Right lobe of liver (tissue), 6 donors: ENCODE data around the gene PPP1R12B. TPM values are rescaled to one million over a fixed set of nuclear protein-coding genes. Genes with fewer than 3 reads are reported as not detected.

Source experiments
- ATAC-seq, 4 donors: fragments of 200-7000 bp; cut with Tn5 transposase; one replicate each; pipeline ENCODE4 v1.9.1; 2020; ENCODE audit warnings: mild to moderate bottlenecking in 4 of 4, moderate library complexity in 4 of 4
- DNase-seq, 3 donors: peaks; one replicate each; pipeline ENCODE4 v3.0.0-alpha.2; 2020
- H3K27ac ChIP-seq, 3 donors: fragments of 200-600 bp; one replicate each; pipeline ENCODE4 v1.8.0; 2022
- H3K27me3 ChIP-seq, 2 donors: fragments of 200-600 bp; one replicate each; pipeline ENCODE4 v1.8.0; 2022
- H3K36me3 ChIP-seq, 4 donors: fragments of 200-600 bp; sonication (generic) in 1 of 4; one replicate each; pipeline versions ENCODE4 v1.5.1 to v1.8.0; 2017 to 2022; ENCODE audit warnings: control low read depth in 1 of 4
- H3K4me1 ChIP-seq, 4 donors: fragments of 200-600 bp; sonication (generic) in 1 of 4; one replicate each; pipeline versions ENCODE4 v1.5.1 to v1.8.0; 2017 to 2022; ENCODE audit warnings: control low read depth in 1 of 4
- H3K4me3 ChIP-seq, 3 donors: fragments of 200-600 bp; one replicate each; pipeline ENCODE4 v1.8.0; 2022
- H3K9me3 ChIP-seq, 4 donors: fragments of 200-600 bp; sonication (generic) in 1 of 4; one replicate each; pipeline versions ENCODE4 v1.5.1 to v1.8.0; 2017 to 2022; ENCODE audit warnings: control low read depth in 1 of 4
- CTCF ChIP-seq, 4 donors: fragments of 200-600 bp in 3 of 4; fragments of 450-650 bp in 1 of 4; IDR thresholded peaks; one replicate each; pipeline versions ENCODE4 v1.5.1 to v1.8.0; 2016 to 2022; ENCODE audit warnings: antibody characterized with exemption in 4 of 4, mild to moderate bottlenecking in 2 of 4
- POLR2A ChIP-seq: fragments of 450-650 bp; IDR thresholded peaks from one replicate; pipeline ENCODE4 v1.6.1; 2017; ENCODE audit warnings: antibody characterized with exemption, mild to moderate bottlenecking
- WGBS: methylation state at CpG from one replicate; pipeline ENCODE4 v1.1.6; 2018; ENCODE audit warnings: low coverage, low lambda C conversion rate; ENCODE audit not compliant: insufficient coverage; ENCODE audit errors: missing lambda C conversion rate; 5-methylcytosine and 5-hydroxymethylcytosine counted together
- intact Hi-C, 2 donors: fragments of 100-400 bp; cut with DNase I; formaldehyde crosslinking; loops; one replicate each; pipeline versions ENCODE4 v1.11.2 to v1.14.1; 2022
- total RNA-seq, 6 experiments: library from RNA; depleted of rRNA in 2 of 6; stranded (reverse); fragments of >200 nt in 2 of 6; fragmentation: NEBNext Ultra II Directional in 3 of 6; extraction: Animal tissue kit (Norgen Biotek cat#: 25700) in 3 of 6; gene quantifications; one replicate each; pipeline versions ENCODE4 v1.1.0 to v1.2.4, GENCODE V29; 2016 to 2023
- donor health status: DM: no; HTN: yes; CAD: no.
- donor health status: DM: no; HTN: no; CAD: no.
- donor health status: DM: no; HTN: no; CAD: no.
- donor health status: DM: no; HTN: yes; CAD: no.
- donor health status: DM: no; HTN: yes; CAD: no.

Gene PPP1R12B
- total RNA-seq, 6 experiments from 2014 or later, result 13.7 to 22.2 (median 16.6) TPM

- no peak overlapping the region for H3K4me3 ChIP-seq
- no peaks in the 10 kb centered on the region for H3K9me3 ChIP-seq
- no peak for ATAC-seq
- no peaks in the 10 kb centered on the region for H3K36me3 ChIP-seq
- TF ChIP-seq CTCF (IDR thresholded peaks at IDR 0.05), result no peak
- TF ChIP-seq POLR2A, result no peak
- H3K27me3 ChIP-seq, result no peaks in the 10 kb centered on the region
- no peak overlapping the region for H3K27ac ChIP-seq
- intact Hi-C loops, result no loop called here
- no peak for DNase-seq
- no peaks in the 10 kb centered on the region for H3K4me1 ChIP-seq
These were observed 7.5 kb downstream of the PPP1R12B start for GRCh38 chr1:202355944-202356553.

GRCh38 chr1:202357506-202357905 is 9.0 kb downstream of the PPP1R12B start:
- no peak for ATAC-seq
- H3K9me3 ChIP-seq, result no peaks in the 10 kb centered on the region

GRCh38 chr1:202361224-202361623 is 12.7 kb downstream of the PPP1R12B start:
- Histone ChIP-seq H3K27me3 (no peaks in the 10 kb centered on the region), H3K9me3 (no peaks in the 10 kb centered on the region), H3K4me1 (no peaks in the 10 kb centered on the region), H3K4me3 (no peak overlapping the region), H3K36me3 (no peaks in the 10 kb centered on the region), H3K27ac (no peak overlapping the region)
- DNase-seq (no peak), ATAC-seq (no peak)
- intact Hi-C loops, result no loop called here
- WGBS, result 76% methylated on average over 2 of the region's 2 CpGs
- TF ChIP-seq POLR2A, result no peak
- TF ChIP-seq CTCF (IDR thresholded peaks at IDR 0.05), result no peak

More at GRCh38 chr1:202357506-202357905, 9.0 kb downstream of the PPP1R12B start:
- Histone ChIP-seq H3K27ac (no peak overlapping the region), H3K4me3 (no peak overlapping the region), H3K4me1 (no peaks in the 10 kb centered on the region), H3K36me3 (no peaks in the 10 kb centered on the region), H3K27me3 (no peaks in the 10 kb centered on the region)
- intact Hi-C loops, result no loop called here
- TF ChIP-seq CTCF (IDR thresholded peaks at IDR 0.05) (no peak), POLR2A (no peak)
- no peak for DNase-seq

- no peak overlapping the region for H3K27ac ChIP-seq
- no peaks in the 10 kb centered on the region for H3K27me3 ChIP-seq
- intact Hi-C loops, result no loop called here
- WGBS, result 93% methylated on average over 3 of the region's 3 CpGs
- DNase-seq (no peak), ATAC-seq (no peak)
- no peaks in the 10 kb centered on the region for H3K4me1 ChIP-seq
- H3K9me3 ChIP-seq, result no peaks in the 10 kb centered on the region
- no peak for TF ChIP-seq CTCF (IDR thresholded peaks at IDR 0.05)
- TF ChIP-seq POLR2A, result no peak
- no peaks in the 10 kb centered on the region for H3K36me3 ChIP-seq
- no peak overlapping the region for H3K4me3 ChIP-seq
These were observed 13.2 kb downstream of the PPP1R12B start for GRCh38 chr1:202361701-202362100.

GRCh38 chr1:202362212-202362611 is 13.7 kb downstream of the PPP1R12B start:
- Histone ChIP-seq H3K27ac (no peak overlapping the region), H3K27me3 (no peaks in the 10 kb centered on the region), H3K4me1 (no peaks in the 10 kb centered on the region), H3K9me3 (no peaks in the 10 kb centered on the region), H3K36me3 (no peaks in the 10 kb centered on the region), H3K4me3 (no peak overlapping the region)
- WGBS, result 94% methylated on average over 2 of the region's 2 CpGs
- DNase-seq, result no peak
- intact Hi-C loops, result no loop called here
- TF ChIP-seq POLR2A (no peak), CTCF (IDR thresholded peaks at IDR 0.05) (no peak)
- no peak for ATAC-seq
